Measurements from ENCODE around the gene SOX9. TPM values are rescaled to one million over a fixed set of nuclear protein-coding genes. Genes with fewer than 3 reads are reported as not detected.
"Not testable (repeated sequence)": the region's sequence is repeated elsewhere in the genome, so short reads cannot be mapped to it uniquely, and the experiment has no call there.

Gene SOX9
- total and polyA plus RNA-seq, 2 of the 8 experiments (the other 6 are each of a cell fraction or from before 2014, with no cell fraction given): 1.9 to 4.9 TPM

DNA sequence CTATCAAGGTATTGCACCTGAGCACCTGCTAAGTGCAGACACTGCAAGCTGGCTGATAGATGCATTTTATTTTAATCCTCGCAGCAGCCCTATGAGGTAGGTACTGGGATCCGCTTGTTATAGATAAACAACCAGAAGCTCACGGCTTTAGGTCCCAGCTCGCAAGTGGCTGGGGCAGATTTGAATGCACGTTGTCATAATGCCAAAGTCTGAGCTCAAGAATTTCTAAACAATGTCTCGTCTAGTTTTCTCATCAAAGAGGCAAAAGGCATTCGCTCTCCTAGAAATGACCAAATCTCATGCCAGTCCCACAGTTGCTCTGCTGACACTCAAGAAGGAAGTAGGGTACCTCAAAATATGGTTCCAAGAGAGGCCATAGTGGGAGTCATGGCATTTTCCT, 20.5 kb downstream of the SOX9 start (continued):
- TF ChIP-seq SUZ12 (IDR thresholded peaks at IDR 0.05; ENCODE audit: low read length) (no peak), ZNF274 (IDR thresholded peaks at IDR 0.05; ENCODE audit: borderline replicate concordance, extremely low read depth, low read length) (no peak), JUN (IDR thresholded peaks at IDR 0.05; ENCODE audit: low read depth, low read length) (no peak), JUND (IDR thresholded peaks at IDR 0.05; ENCODE audit: low read length) (no peak), SP2 (IDR thresholded peaks at IDR 0.05; ENCODE audit: low read length) (no peak), TAF1 (IDR thresholded peaks at IDR 0.05; ENCODE audit: low read depth, low read length) (no peak), YY1 (IDR thresholded peaks at IDR 0.05; ENCODE audit: low read depth, low read length) (no peak), RAD21 (IDR thresholded peaks at IDR 0.05 in 1 of 2, conservative IDR thresholded peaks at IDR 0.05 in 1 of 2; ENCODE audit: low read depth in 2 of 2, low read length in 2 of 2) (no peak), SIX5 (IDR thresholded peaks at IDR 0.05; ENCODE audit: low read depth, low read length) (no peak)

DNA sequence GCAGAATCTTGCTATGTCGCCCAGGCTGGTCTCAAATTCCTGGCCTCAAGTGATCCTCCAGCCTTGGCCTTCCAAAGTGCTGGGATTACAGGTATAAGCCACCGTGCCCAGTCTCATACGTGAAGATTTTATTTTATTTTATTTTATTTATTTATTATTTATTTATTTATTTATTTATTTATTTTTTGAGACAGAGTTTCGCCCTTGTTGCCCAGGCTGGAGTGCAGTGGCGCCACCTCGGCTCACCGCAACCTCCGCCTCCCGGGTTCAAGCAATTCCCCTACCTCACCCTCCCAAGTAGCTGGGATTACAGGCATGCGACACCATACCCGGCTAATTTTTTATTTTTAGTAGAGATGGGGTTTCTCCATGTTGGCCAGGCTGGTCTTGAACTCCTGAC, 21.3 kb downstream of the SOX9 start:
- H2BK15ac ChIP-seq (ENCODE audit: low read length); H4K8ac ChIP-seq (ENCODE audit: extremely low read depth, insufficient read depth, low read length); H3K9me3 ChIP-seq (ENCODE audit: insufficient read depth in 2 of 2, low read depth in 1 of 2, low read length in 1 of 2); H3K79me2 ChIP-seq (ENCODE audit: control insufficient read depth in 1 of 2, insufficient read depth in 2 of 2, low read length in 2 of 2); H3K18ac ChIP-seq (ENCODE audit: extremely low read depth, low read length); DNase-seq (ENCODE audit: low read depth in 1 of 2, low spot score in 2 of 2); H2AFZ ChIP-seq (ENCODE audit: low read length); H3K9ac ChIP-seq (replicated peaks in 1 of 4; ENCODE audit: extremely low read depth in 1 of 4, low read depth in 3 of 4, low read length in 3 of 4); H2BK20ac ChIP-seq (ENCODE audit: low read length); POLR2A ChIA-PET (ENCODE audit: partially characterized antibody); FAIRE-seq; H4K5ac ChIP-seq (ENCODE audit: insufficient read length, low read depth, low read length); H3K4me3 ChIP-seq (ENCODE audit: extremely low read depth in 1 of 4, insufficient read depth in 2 of 4, low read depth in 3 of 4, low read length in 4 of 4); H3K27ac ChIP-seq (ENCODE audit: low read depth, low read length); H4K20me1 ChIP-seq (replicated peaks in 1 of 2; ENCODE audit: control insufficient read depth in 1 of 2, insufficient read depth in 2 of 2, low read length in 2 of 2); H3K56ac ChIP-seq (replicated peaks; ENCODE audit: insufficient read length, low read depth, low read length); H3K4ac ChIP-seq (replicated peaks; ENCODE audit: insufficient read length, low read depth, low read length); H3K27me3 ChIP-seq (replicated peaks in 1 of 4; ENCODE audit: control insufficient read depth in 3 of 4, extremely low read depth in 1 of 4, insufficient read depth in 3 of 4, low read length in 3 of 4); H4K91ac ChIP-seq (replicated peaks; ENCODE audit: insufficient read length, low read length); H3K79me1 ChIP-seq (ENCODE audit: low read depth, low read length); H3K36me3 ChIP-seq (ENCODE audit: control insufficient read depth in 2 of 4, insufficient read depth in 4 of 4, low read length in 3 of 4); H2AK5ac ChIP-seq (ENCODE audit: low read depth, low read length); H3K23ac ChIP-seq (ENCODE audit: insufficient read length); H3K14ac ChIP-seq (ENCODE audit: insufficient read length); H2BK120ac ChIP-seq (replicated peaks; ENCODE audit: low read depth, low read length); H3K4me1 ChIP-seq (replicated peaks in 1 of 4; ENCODE audit: control insufficient read depth in 3 of 4, insufficient read depth in 4 of 4, low read length in 3 of 4); H2BK12ac ChIP-seq (ENCODE audit: low read depth, low read length); H3K4me2 ChIP-seq (ENCODE audit: insufficient read depth in 1 of 2, low read depth in 2 of 2, low read length in 2 of 2); H2BK5ac ChIP-seq (ENCODE audit: low read depth, low read length); H3K23me2 ChIP-seq (ENCODE audit: low read depth, low read length): not testable (repeated sequence)
- WGBS, 2 experiments (ENCODE audit: extremely low coverage in 1 of 2, insufficient coverage in 1 of 2, insufficient read length in 1 of 2, insufficient replicate concordance in 2 of 2, low coverage in 1 of 2, low lambda C conversion rate in 2 of 2, missing lambda C conversion rate in 1 of 2): 93% methylated on average over 11 of the region's 11 CpGs; no CpG with 5 or more reads in 1 of the 2 experiments
- CTCF ChIA-PET (ENCODE audit: partially characterized antibody): interaction anchor here (0.7 to 2.5 kb wide), 5 partner anchors 10 to 250 kb away, joined by 3 to 9 read pairs (median 4); partner anchors contain the start of gene SOX9
